ENCODE measurements around the gene CHD5.

CHD5 gene

GRCh38 chr1:6157132-6157527, 23.0 kb downstream of the CHD5 start:
- no peak for DNase-seq (ENCODE audit: low read depth, low spot score)
- Histone ChIP-seq H3K9ac (ENCODE audit: insufficient read length) (no peak overlapping the region), H3K4me3 (no peak overlapping the region), H3K27ac (no peak overlapping the region), H3K9me3 (ENCODE audit: low read depth, low read length) (no peaks in the 10 kb centered on the region), H3K36me3 (ENCODE audit: insufficient read depth, low read length) (no peaks in the 10 kb centered on the region)
- no peak for TF ChIP-seq POLR2AphosphoS5 (IDR thresholded peaks at IDR 0.05; ENCODE audit: borderline replicate concordance, low read depth, low read length)
- TF ChIP-seq FOXP2 (optimal IDR thresholded peaks at IDR 0.05; ENCODE audit: control extremely low read depth, extremely low read length, insufficient read depth): no peak
- TF ChIP-seq EZH2 (IDR thresholded peaks at IDR 0.05): no peak

GRCh38 chr1:6154525-6155319, 25.4 kb downstream of the CHD5 start:
- no peak for DNase-seq (ENCODE audit: low read depth, low spot score)
- H3K9me3 ChIP-seq (ENCODE audit: low read depth, low read length): no peaks in the 10 kb centered on the region
- TF ChIP-seq EZH2 (IDR thresholded peaks at IDR 0.05): no peak
- no peak for TF ChIP-seq FOXP2 (optimal IDR thresholded peaks at IDR 0.05; ENCODE audit: control extremely low read depth, extremely low read length, insufficient read depth)
- TF ChIP-seq POLR2AphosphoS5 (IDR thresholded peaks at IDR 0.05; ENCODE audit: borderline replicate concordance, low read depth, low read length): no peak
- H3K27ac ChIP-seq: no peak overlapping the region
- no peak overlapping the region for H3K9ac ChIP-seq (ENCODE audit: insufficient read length)
- H3K4me3 ChIP-seq: no peak overlapping the region
- H3K36me3 ChIP-seq (ENCODE audit: insufficient read depth, low read length): no peaks in the 10 kb centered on the region

DNA sequence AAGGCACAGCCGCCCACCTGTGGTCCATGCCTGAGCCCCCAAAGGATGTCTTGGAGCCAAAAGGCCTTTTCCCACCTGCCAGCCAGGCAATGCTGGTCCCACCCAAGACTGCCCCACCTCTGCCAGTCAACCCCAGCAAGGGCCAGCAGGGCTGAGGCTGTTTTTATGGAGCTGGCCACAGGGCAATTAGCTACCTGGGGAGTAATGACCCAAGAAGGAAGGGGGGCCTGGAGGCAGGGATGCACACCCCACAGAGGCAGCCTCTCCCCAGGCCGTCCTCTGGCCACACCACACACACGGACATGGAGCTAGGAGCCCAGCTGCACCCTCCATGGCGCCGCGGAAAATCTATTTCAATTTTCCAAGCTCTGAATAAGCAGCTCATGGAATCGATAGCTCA, 27.2 kb downstream of the CHD5 start:
- Histone ChIP-seq H3K36me3 (ENCODE audit: insufficient read depth, low read length) (no peaks in the 10 kb centered on the region), H3K9ac (ENCODE audit: insufficient read length) (no peak overlapping the region), H3K4me3 (no peak overlapping the region), H3K9me3 (ENCODE audit: low read depth, low read length) (no peaks in the 10 kb centered on the region), H3K27ac (no peak overlapping the region)
- DNase-seq (ENCODE audit: low read depth, low spot score): no peak
- no peak for TF ChIP-seq POLR2AphosphoS5 (IDR thresholded peaks at IDR 0.05; ENCODE audit: borderline replicate concordance, low read depth, low read length)
- TF ChIP-seq FOXP2 (optimal IDR thresholded peaks at IDR 0.05; ENCODE audit: control extremely low read depth, extremely low read length, insufficient read depth): no peak
- TF ChIP-seq EZH2 (IDR thresholded peaks at IDR 0.05): no peak

GRCh38 chr1:6152181-6152580, 27.9 kb downstream of the CHD5 start:
- Histone ChIP-seq H3K9ac (ENCODE audit: insufficient read length) (no peak overlapping the region), H3K9me3 (ENCODE audit: low read depth, low read length) (no peaks in the 10 kb centered on the region), H3K4me3 (no peak overlapping the region), H3K27ac (no peak overlapping the region), H3K36me3 (ENCODE audit: insufficient read depth, low read length) (no peaks in the 10 kb centered on the region)
- DNase-seq (ENCODE audit: low read depth, low spot score): no peak
- TF ChIP-seq EZH2 (IDR thresholded peaks at IDR 0.05): no peak

- TF ChIP-seq POLR2AphosphoS5 (IDR thresholded peaks at IDR 0.05; ENCODE audit: borderline replicate concordance, low read depth, low read length) (no peak), FOXP2 (optimal IDR thresholded peaks at IDR 0.05; ENCODE audit: control extremely low read depth, extremely low read length, insufficient read depth) (no peak), EZH2 (IDR thresholded peaks at IDR 0.05) (no peak)
- Histone ChIP-seq H3K9ac (ENCODE audit: insufficient read length) (no peak overlapping the region), H3K27ac (no peak overlapping the region), H3K9me3 (ENCODE audit: low read depth, low read length) (no peaks in the 10 kb centered on the region), H3K4me3 (no peak overlapping the region), H3K36me3 (ENCODE audit: insufficient read depth, low read length) (no peaks in the 10 kb centered on the region)
- no peak for DNase-seq (ENCODE audit: low read depth, low spot score)
These were observed 28.8 kb downstream of the CHD5 start for GRCh38 chr1:6151291-6151822.

GRCh38 chr1:6150006-6150938, 29.8 kb downstream of the CHD5 start:
- Histone ChIP-seq H3K4me3 (no peak overlapping the region), H3K9ac (ENCODE audit: insufficient read length) (no peak overlapping the region), H3K27ac (no peak overlapping the region), H3K36me3 (ENCODE audit: insufficient read depth, low read length) (no peaks in the 10 kb centered on the region), H3K9me3 (ENCODE audit: low read depth, low read length) (no peaks in the 10 kb centered on the region)
- no peak for TF ChIP-seq FOXP2 (optimal IDR thresholded peaks at IDR 0.05; ENCODE audit: control extremely low read depth, extremely low read length, insufficient read depth)
- TF ChIP-seq EZH2 (IDR thresholded peaks at IDR 0.05): no peak
- no peak for TF ChIP-seq POLR2AphosphoS5 (IDR thresholded peaks at IDR 0.05; ENCODE audit: borderline replicate concordance, low read depth, low read length)
- no peak for DNase-seq (ENCODE audit: low read depth, low spot score)

DNA sequence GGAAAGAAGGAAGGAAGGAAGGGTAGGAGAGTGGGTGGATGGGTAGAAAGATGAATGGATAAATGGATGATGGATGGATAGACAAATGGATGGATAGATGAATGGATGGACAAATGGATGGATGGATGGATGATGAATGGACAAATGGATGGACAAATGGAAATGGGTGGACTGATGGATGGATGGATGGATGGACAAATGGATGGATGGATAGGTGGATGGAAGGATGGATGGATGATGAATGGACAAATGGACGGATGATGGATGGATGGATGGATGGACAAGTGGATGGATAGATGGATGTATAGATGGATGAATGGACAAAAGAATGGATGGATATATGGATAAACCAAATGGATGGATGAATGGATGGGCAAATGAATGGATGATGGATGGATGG, 30.5 kb downstream of the CHD5 start:
- no peak overlapping the region for H3K9ac ChIP-seq (ENCODE audit: insufficient read length)
- no peak overlapping the region for H3K27ac ChIP-seq
- H3K36me3 ChIP-seq (ENCODE audit: insufficient read depth, low read length): no peaks in the 10 kb centered on the region
- no peaks in the 10 kb centered on the region for H3K9me3 ChIP-seq (ENCODE audit: low read depth, low read length)
- H3K4me3 ChIP-seq: no peak overlapping the region
- no peak for DNase-seq (ENCODE audit: low read depth, low spot score)
- TF ChIP-seq EZH2 (IDR thresholded peaks at IDR 0.05): no peak
- TF ChIP-seq FOXP2 (optimal IDR thresholded peaks at IDR 0.05; ENCODE audit: control extremely low read depth, extremely low read length, insufficient read depth): no peak
- TF ChIP-seq POLR2AphosphoS5 (IDR thresholded peaks at IDR 0.05; ENCODE audit: borderline replicate concordance, low read depth, low read length): no peak

DNA sequence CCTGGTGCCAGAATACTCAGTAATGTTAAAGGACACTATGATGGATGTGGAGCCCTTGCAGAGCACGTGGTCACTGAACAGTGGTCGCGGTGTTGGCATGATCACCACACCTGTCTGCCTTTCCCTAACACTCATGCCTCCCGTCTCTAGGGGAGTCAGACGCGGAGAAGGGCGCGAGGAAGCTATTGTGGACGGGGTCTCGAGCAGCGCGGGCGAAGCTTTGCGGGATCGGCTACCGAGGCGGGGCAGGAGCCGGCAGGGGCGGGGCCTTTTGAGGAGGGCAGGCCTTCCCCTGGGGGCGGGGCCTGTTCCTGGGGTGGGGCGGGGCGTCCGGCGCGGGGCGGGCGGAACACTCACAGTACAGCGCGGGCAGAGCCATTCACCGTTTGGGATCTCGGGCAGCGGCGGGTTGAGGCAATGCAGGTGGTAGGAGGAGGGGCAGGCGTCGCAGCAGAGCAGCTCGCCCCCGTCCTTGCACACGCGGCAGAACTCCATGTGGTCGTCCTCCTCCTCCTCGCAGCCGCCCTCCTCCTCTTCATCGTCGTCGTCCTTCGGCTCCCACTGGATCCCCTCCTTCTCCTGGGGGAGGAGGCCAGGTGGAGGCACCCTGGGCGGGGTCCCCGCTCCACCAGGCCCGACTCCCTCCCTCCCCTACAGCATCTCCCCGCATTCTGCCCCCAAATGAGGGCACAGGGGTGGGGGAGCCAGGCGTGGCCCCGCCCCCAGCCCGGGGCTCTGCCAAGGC, 31.5 kb downstream of the CHD5 start:
- no peak overlapping the region for H3K9ac ChIP-seq (ENCODE audit: insufficient read length)
- DNase-seq (ENCODE audit: low read depth, low spot score): no peak
- H3K9me3 ChIP-seq (ENCODE audit: low read depth, low read length): no peaks in the 10 kb centered on the region
- H3K36me3 ChIP-seq (ENCODE audit: insufficient read depth, low read length): no peaks in the 10 kb centered on the region
- TF ChIP-seq FOXP2 (optimal IDR thresholded peaks at IDR 0.05; ENCODE audit: control extremely low read depth, extremely low read length, insufficient read depth): no peak
- no peak for TF ChIP-seq POLR2AphosphoS5 (IDR thresholded peaks at IDR 0.05; ENCODE audit: borderline replicate concordance, low read depth, low read length)
- TF ChIP-seq EZH2 (IDR thresholded peaks at IDR 0.05): no peak
- no peak overlapping the region for H3K27ac ChIP-seq
- peak overlapping the region; percentile 70 for H3K4me3 ChIP-seq
